ENCODE results near the gene PNLIPRP2. TPM values are rescaled to one million over a fixed set of nuclear protein-coding genes. Genes with fewer than 3 reads are reported as not detected.

The PNLIPRP2 gene
- total RNA-seq, 1 experiment from 2014 or later, result 1.1 TPM

- BruUV-seq (replicated peaks), result no TSS peak
- intact Hi-C loops (cut with micrococcal nuclease), result no loop called here
- Histone ChIP-seq H2AFZ (ENCODE audit: low read depth, low read length, poor library complexity, severe bottlenecking) (no peak overlapping the region), H3K4me1 (ENCODE audit: control insufficient read depth in 1 of 2, insufficient read depth in 2 of 2, low read length in 2 of 2) (no peaks in the 10 kb centered on the region), H3K27me3 (ENCODE audit: insufficient read depth, low read length) (peaks cover 43% of the 10 kb centered on the region), H3K4me3 (replicated peaks in 1 of 2; ENCODE audit: low read depth in 1 of 2, low read length in 2 of 2) (no peak overlapping the region), H3K9ac (ENCODE audit: low read length) (no peak overlapping the region), H4K20me1 (ENCODE audit: insufficient read depth) (no peaks in the 10 kb centered on the region; the same call in 1 of the 2 replicates), H3K79me2 (ENCODE audit: insufficient read depth, low read length) (no peaks in the 10 kb centered on the region), H3K9me2 (ENCODE audit: insufficient read depth) (no peaks in the 10 kb centered on the region), H3K36me3 (ENCODE audit: control insufficient read depth in 1 of 2, insufficient read depth in 2 of 2, low read length in 2 of 2) (no peaks in the 10 kb centered on the region), H3K9me3 (ENCODE audit: control insufficient read depth in 1 of 2, insufficient read depth in 1 of 2, low read depth in 1 of 2, low read length in 2 of 2) (no peaks in the 10 kb centered on the region), H3K27ac (ENCODE audit: low read depth, low read length) (no peak overlapping the region), H3K4me2 (ENCODE audit: low read length) (no peak overlapping the region)
- TF ChIP-seq EGR1 (IDR thresholded peaks at IDR 0.05; ENCODE audit: low read depth) (no peak), CTCF (IDR thresholded peaks at IDR 0.05 in 2 of 3, conservative IDR thresholded peaks at IDR 0.05 in 1 of 3; ENCODE audit: borderline replicate concordance in 1 of 3, insufficient read depth in 1 of 3, low read depth in 2 of 3, low read length in 2 of 3) (no peak), JUND (IDR thresholded peaks at IDR 0.05) (no peak), FOSL1 (IDR thresholded peaks at IDR 0.05; ENCODE audit: low read depth) (no peak), ZFX (IDR thresholded peaks at IDR 0.05) (no peak), ELF1 (IDR thresholded peaks at IDR 0.05; ENCODE audit: borderline replicate concordance, low read depth) (no peak), EZH2phosphoT487 (IDR thresholded peaks at IDR 0.05; ENCODE audit: borderline replicate concordance) (no peak), CEBPB (IDR thresholded peaks at IDR 0.05; ENCODE audit: low read depth) (no peak), MAX (IDR thresholded peaks at IDR 0.05) (no peak), POLR2A (IDR thresholded peaks at IDR 0.05; ENCODE audit: borderline replicate concordance, extremely low read depth, insufficient read depth, insufficient read length) (no peak), SP1 (IDR thresholded peaks at IDR 0.05; ENCODE audit: low read depth) (no peak), CBX3 (IDR thresholded peaks at IDR 0.05; ENCODE audit: low read depth) (no peak), EZH2 (IDR thresholded peaks at IDR 0.05) (no peak), REST (IDR thresholded peaks at IDR 0.05; ENCODE audit: low read depth) (no peak)
- TF ChIP-seq, protein P1, sequence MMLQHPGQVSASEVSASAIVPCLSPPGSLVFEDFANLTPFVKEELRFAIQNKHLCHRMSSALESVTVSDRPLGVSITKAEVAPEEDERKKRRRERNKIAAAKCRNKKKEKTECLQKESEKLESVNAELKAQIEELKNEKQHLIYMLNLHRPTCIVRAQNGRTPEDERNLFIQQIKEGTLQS (IDR thresholded peaks at IDR 0.05), result no peak
- TF ChIP-seq, protein P2, sequence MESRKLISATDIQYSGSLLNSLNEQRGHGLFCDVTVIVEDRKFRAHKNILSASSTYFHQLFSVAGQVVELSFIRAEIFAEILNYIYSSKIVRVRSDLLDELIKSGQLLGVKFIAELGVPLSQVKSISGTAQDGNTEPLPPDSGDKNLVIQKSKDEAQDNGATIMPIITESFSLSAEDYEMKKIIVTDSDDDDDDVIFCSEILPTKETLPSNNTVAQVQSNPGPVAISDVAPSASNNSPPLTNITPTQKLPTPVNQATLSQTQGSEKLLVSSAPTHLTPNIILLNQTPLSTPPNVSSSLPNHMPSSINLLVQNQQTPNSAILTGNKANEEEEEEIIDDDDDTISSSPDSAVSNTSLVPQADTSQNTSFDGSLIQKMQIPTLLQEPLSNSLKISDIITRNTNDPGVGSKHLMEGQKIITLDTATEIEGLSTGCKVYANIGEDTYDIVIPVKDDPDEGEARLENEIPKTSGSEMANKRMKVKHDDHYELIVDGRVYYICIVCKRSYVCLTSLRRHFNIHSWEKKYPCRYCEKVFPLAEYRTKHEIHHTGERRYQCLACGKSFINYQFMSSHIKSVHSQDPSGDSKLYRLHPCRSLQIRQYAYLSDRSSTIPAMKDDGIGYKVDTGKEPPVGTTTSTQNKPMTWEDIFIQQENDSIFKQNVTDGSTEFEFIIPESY (IDR thresholded peaks at IDR 0.05; ENCODE audit: extremely low read depth, insufficient replicate concordance, low read length), result no peak
- ChIA-PET POLR2A (no interaction called here), CTCF (no interaction called here), RAD21 (ENCODE audit: low non-redundant PET in 1 of 2, low total read pairs in 2 of 2, uncharacterized antibody in 2 of 2, unreplicated experiment in 2 of 2) (no interaction called here)
- ATAC-seq (no peak), DNase-seq (ENCODE audit: low read depth, low spot score) (no peak)
These were observed 20.8 kb upstream of the PNLIPRP2 start for GRCh38 chr10:116599991-116600390.

Measured in HCT116 (cell line).